ENCODE measurements around the gene ISM2. TPM values are rescaled to one million over a fixed set of nuclear protein-coding genes. Genes with fewer than 3 reads are reported as not detected.

Gene ISM2
- total and polyA plus RNA-seq, 2 of the 8 experiments (the other 6 are each of a cell fraction or from before 2014, with no cell fraction given), result 0.52 to 0.79 TPM

- TF ChIP-seq JUN (IDR thresholded peaks at IDR 0.05; ENCODE audit: low read depth, low read length), result no peak
- TF ChIP-seq EZH2 (IDR thresholded peaks at IDR 0.05; ENCODE audit: low read depth, low read length, severe bottlenecking), result no peak
- no peak for TF ChIP-seq CBX8 (IDR thresholded peaks at IDR 0.05; ENCODE audit: borderline replicate concordance, low read depth, low read length)
- no peak for TF ChIP-seq NRF1 (IDR thresholded peaks at IDR 0.05; ENCODE audit: low read depth, low read length)
These were observed 58.8 kb downstream of the ISM2 start (continued) for GRCh38 chr14:77439861-77440260.

All from H1 (cell line).